AG09319 (cell line): ENCODE measurements around the gene ZMYND19.

Experiments used
- DNase-seq: peaks from one replicate; pipeline ENCODE4 v3.0.0-alpha.2; 2010; ENCODE audit warnings: low read depth; ENCODE audit errors: extremely low read depth
- TF ChIP-seq, protein P1 (sequence below): IDR thresholded peaks from 2 replicates; pipeline ENCODE4 v1.5.1; 2011; ENCODE audit warnings: low read depth, mild to moderate bottlenecking, inconsistent platforms, low read length, moderate library complexity

The ZMYND19 gene

DNA sequence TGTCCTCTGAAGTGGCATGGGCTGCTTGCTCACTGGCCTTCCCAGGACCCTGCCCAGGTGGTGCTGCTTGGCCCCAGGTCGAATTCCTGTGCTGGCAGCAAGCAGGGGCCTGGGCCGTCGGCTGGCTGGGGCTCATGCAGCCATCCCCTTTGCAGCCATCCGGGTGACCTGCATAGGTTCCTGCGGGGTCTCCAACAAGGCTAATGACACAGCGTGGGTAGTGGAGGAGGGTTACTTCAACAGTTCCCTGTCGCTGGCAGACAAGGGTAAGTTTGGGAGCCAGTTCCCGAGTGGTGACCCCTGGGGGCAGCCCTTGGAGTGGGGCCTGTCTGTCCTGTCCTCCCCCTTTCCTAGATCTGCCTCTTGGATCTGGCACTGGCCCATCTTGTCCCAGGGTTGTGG lies 22.4 kb upstream of the ZMYND19 start:
- TF ChIP-seq, protein P1, sequence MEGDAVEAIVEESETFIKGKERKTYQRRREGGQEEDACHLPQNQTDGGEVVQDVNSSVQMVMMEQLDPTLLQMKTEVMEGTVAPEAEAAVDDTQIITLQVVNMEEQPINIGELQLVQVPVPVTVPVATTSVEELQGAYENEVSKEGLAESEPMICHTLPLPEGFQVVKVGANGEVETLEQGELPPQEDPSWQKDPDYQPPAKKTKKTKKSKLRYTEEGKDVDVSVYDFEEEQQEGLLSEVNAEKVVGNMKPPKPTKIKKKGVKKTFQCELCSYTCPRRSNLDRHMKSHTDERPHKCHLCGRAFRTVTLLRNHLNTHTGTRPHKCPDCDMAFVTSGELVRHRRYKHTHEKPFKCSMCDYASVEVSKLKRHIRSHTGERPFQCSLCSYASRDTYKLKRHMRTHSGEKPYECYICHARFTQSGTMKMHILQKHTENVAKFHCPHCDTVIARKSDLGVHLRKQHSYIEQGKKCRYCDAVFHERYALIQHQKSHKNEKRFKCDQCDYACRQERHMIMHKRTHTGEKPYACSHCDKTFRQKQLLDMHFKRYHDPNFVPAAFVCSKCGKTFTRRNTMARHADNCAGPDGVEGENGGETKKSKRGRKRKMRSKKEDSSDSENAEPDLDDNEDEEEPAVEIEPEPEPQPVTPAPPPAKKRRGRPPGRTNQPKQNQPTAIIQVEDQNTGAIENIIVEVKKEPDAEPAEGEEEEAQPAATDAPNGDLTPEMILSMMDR = no peak

DNA sequence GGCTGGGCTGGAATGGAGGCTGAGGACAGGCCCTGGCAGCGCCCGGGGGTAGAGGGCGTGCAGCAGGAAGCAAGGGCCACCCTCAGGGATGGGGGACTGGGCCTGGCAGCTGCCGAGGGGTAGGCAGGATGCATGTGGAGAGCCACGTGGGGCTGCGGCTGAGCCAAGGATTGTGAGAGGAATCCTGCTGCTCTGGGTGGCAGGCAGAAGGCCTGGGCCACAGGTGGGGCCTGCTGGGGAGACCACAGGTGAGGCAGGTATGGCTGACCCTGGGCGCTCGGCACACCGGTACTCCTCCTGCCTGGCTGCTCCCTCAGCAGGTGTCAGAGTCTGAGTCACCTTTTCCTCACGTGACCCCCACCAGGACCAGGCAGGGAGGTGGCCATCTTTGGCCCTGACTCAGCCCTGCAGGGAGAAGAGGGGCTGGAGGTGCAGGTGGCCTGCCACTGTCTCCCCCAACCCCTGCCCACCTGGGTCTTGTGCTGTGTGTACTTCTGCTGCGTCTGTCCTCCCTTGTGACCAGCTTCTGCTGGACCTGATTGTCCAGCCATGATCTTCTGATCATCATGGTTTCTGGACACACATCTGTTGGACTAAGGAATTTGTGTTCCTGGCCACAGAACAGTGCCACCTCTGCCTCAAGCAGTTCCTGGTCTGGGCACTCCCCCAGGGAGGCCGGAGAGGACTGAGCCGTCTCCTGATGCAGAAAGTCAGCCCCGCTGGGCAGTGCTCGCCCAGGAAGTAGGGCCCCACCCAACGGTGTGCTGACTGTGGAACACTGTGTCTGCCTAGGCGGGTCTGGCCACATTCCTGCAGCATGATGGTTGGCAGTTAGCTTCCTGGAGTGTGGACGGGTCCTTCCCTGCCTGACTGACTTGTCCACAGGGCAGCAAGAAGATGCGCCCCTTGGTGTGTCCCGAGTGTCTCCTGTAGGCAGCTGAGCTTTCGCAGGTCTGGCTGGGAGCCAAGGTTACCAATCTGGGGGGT lies 21.6 kb upstream of the ZMYND19 start:
- TF ChIP-seq, protein P1 = no peak
- DNase-seq = no peak

More for the DNA sequence above, 22.4 kb upstream of the ZMYND19 start:
- no peak for DNase-seq

DNA sequence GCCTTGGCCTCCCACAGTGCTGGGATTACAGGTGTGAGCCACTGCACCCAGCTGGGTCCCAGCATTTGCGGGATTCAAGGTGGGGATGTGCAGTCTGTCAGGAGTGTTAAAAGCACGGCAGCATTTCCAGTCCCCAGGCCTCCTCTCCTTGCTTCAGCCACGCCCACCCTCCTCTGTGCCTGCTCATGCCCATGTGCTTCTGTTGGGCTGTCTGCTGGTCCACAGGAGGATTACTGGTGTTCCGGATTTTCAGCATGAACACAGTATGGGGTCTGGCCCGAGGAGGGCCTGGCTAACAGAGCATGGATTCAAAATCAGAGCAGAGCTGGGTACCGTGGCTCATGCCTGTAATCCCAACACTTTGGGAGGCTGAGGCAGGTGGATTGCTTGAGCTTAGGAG lies 20.6 kb upstream of the ZMYND19 start:
- DNase-seq = no peak
- TF ChIP-seq, protein P1 = no peak

DNA sequence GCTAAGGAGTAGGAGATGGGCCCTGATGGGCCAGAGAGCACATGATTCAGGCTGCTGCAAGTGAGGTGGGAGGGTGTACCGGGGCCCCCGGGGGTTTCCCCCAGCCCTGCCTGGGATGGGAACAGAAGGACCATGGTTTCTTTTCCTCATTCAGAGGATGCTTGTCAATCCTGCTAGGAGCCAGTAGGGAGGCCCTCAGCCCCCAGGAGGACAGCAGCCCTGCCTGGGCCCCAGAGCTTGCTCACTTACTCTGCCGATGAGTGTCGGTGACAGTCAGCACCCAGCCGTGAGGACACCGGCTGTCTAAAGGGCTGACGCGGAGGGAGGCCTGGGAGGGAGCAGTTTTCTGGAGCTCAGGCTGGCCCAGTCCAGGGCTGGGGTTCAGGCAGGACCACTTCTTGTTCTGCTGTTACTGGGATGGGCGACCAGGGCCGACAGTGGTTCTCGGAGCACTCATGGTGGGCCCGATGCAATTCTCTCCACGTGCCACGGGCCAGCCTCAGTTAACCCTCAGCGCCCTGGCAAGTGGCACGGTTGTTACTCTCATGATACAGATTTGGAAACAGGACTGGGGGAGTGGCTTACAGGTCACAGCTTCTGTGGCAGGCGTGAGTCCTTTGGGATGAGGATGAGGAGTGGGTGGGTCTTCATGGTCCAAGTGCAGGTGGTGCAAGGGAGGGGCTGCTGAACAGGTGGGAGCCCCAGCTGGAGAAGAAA lies 17.0 kb upstream of the ZMYND19 start:
- DNase-seq = no peak
- TF ChIP-seq, protein P1 = no peak

DNA sequence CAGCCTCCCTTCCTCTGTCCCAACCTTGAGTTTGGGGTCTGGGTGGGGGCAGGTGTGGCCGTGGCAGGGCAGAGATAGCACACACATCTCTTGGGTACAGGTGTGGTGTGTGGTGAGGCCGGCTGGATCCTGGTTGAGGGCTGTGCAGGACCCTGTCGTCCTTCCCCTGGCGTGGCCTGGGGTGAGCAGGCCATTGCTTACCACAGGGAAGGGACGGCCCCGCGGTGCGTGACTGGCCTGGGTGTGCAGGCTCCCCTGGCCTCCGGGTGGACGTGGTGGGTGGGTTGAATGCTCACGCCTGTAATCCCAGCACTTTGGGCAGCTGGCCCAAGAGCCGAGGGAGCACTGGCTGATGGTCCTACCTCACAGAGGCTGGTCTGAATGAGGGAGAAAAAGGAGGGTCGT lies 16.4 kb upstream of the ZMYND19 start:
- DNase-seq = no peak
- TF ChIP-seq, protein P1 = no peak

DNA sequence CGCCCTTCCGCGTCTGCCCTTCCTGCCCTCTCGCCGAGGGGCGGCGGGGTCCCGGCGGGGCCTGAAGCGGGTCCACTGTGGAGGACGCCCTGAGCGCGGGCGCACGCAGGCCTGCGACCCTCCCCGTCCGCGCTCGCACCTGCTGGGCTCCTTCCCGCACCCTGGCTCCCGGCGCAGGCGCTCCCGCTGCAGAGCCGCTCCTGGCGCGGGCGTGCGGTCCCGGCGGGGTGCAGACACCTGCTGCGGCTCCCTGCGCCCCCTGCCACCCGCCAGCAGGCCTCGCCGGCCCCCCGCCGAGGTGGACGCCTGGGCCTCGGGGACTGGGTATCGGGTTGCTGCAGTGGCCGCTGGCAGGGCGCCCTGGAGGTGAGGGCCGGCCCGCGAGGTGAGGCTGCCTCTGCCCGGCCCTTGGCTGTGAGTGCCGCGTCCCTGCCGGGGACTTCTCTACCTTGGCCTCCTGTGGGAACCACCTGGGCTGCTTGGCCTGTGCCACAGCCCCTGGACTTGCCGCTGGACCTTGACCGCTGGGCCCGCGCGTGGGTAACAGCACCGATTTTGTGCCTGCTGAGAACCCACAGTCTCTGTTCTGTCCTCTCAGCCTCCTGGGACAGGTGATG lies 15.8 kb upstream of the ZMYND19 start:
- no peak for DNase-seq
- TF ChIP-seq, protein P1 = no peak
